ENCODE measurements around the gene RBMS1.
"Not testable (repeated sequence)": the region's sequence is repeated elsewhere in the genome, so short reads cannot be mapped to it uniquely, and the experiment has no call there.

The RBMS1 gene

GRCh38 chr2:160445673-160446072 is 47.9 kb downstream of the RBMS1 start:
- no peak for TF ChIP-seq CTCF (conservative IDR thresholded peaks at IDR 0.05; ENCODE audit: control insufficient read depth, insufficient read depth, low read depth, low read length)
- no peak for DNase-seq (ENCODE audit: low read depth)
- no peak overlapping the region for H3K4me3 ChIP-seq (ENCODE audit: control insufficient read depth, low read depth, low read length)

GRCh38 chr2:160442603-160443002 is 51.0 kb downstream of the RBMS1 start:
- DNase-seq (ENCODE audit: low read depth), result no peak
- H3K4me3 ChIP-seq (ENCODE audit: control insufficient read depth, low read depth, low read length), result no peak overlapping the region
- TF ChIP-seq CTCF (conservative IDR thresholded peaks at IDR 0.05; ENCODE audit: control insufficient read depth, insufficient read depth, low read depth, low read length), result no peak

- H3K4me3 ChIP-seq (ENCODE audit: control insufficient read depth, low read depth, low read length), result no peak overlapping the region
- peak; percentile 36 for DNase-seq (ENCODE audit: low read depth)
- no peak for TF ChIP-seq CTCF (conservative IDR thresholded peaks at IDR 0.05; ENCODE audit: control insufficient read depth, insufficient read depth, low read depth, low read length)
These were observed 52.7 kb downstream of the RBMS1 start for GRCh38 chr2:160440888-160441287.

GRCh38 chr2:160439038-160439437 is 54.6 kb downstream of the RBMS1 start:
- not testable (repeated sequence) for H3K4me3 ChIP-seq (ENCODE audit: control insufficient read depth, low read depth, low read length); DNase-seq (ENCODE audit: low read depth)

- no peak for DNase-seq (ENCODE audit: low read depth)
- H3K4me3 ChIP-seq (ENCODE audit: control insufficient read depth, low read depth, low read length), result no peak overlapping the region
- TF ChIP-seq CTCF (conservative IDR thresholded peaks at IDR 0.05; ENCODE audit: control insufficient read depth, insufficient read depth, low read depth, low read length), result no peak
These were observed 56.3 kb downstream of the RBMS1 start for GRCh38 chr2:160437273-160437672.

- H3K4me3 ChIP-seq (ENCODE audit: control insufficient read depth, low read depth, low read length), result no peak overlapping the region
- no peak for TF ChIP-seq CTCF (conservative IDR thresholded peaks at IDR 0.05; ENCODE audit: control insufficient read depth, insufficient read depth, low read depth, low read length)
- DNase-seq (ENCODE audit: low read depth), result no peak
These were observed 59.2 kb downstream of the RBMS1 start for GRCh38 chr2:160434254-160434948.

- TF ChIP-seq CTCF (conservative IDR thresholded peaks at IDR 0.05; ENCODE audit: control insufficient read depth, insufficient read depth, low read depth, low read length), result no peak
- H3K4me3 ChIP-seq (ENCODE audit: control insufficient read depth, low read depth, low read length), result no peak overlapping the region
- no peak for DNase-seq (ENCODE audit: low read depth)
These were observed 60.0 kb downstream of the RBMS1 start for GRCh38 chr2:160433466-160434140.

Data from fibroblast of mammary gland (primary cell).